ENCODE results near the gene HELB.
"Not testable (repeated sequence)": the region's sequence is repeated elsewhere in the genome, so short reads cannot be mapped to it uniquely, and the experiment has no call there.

HELB gene

DNA sequence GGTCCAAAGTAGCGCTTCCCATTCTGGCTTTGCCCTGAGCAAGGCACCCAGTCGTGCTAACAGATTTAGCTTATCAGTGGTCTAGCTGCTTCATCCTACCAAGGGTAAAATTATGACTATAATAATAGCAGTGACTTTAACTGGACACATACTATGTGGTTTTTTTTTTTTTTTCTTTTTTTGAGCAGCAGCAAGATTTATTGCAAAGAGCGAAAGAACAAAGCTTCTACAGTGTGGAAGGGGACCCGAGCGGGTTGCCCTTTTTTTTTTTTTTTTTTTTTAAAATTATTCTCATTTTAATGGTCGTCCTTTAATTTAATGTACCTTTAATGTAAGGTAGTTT, 505 bp downstream of the HELB start:
- no peak for DNase-seq (ENCODE audit: low read depth in 1 of 2, low spot score in 1 of 2)

DNA sequence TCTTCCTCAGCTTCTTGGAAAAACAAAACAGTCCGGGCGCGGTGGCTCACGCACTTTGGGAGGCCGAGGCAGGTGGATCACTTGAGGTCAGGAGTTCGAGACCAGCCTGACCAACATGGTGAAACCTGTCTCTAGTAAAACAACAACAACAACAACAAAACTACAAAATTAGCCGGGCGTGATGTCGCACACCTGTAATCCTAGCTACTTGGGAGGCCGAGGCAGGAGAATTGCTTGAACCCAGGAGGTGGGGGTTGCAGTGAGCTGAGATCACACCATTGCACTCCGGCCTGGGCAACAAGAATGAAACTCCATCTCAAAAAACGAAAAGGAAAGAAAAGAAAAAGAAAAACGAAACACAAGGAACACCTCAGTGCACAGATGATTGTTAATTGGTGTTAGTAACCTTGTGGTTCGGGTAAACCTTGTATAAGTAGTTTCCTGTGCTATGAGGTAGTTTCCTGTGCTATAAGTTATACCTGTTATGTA, 1.1 kb downstream of the HELB start:
- DNase-seq (ENCODE audit: low read depth in 1 of 2, low spot score in 1 of 2) = not testable (repeated sequence)

DNA sequence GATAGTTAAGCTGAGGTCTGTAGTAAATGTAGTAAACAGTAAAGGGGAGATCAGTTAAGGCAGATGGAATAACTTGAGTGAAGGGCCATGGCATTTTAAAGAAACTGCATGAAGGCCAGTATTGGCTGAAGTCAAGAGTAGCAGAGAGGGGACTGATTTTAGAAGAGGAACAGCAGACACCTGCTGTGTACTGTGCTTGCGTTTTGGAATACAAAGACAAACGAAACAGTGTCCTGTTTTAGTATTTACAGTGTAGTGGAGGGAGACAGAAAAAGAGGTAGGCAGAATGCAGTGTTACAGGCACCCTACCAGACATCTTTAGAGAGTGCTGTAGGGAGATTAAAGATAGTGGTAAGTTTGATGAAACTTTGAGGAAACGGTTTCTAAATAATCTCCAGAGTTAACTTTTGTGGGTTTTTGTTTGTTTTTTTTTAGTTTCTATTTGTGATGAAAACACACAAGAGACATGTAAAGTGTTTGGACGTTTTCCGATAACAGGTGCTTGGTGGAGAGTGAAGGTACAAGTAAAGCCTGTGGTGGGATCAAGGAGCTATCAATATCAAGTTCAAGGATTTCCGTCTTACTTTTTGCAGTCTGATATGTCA, 2.1 kb downstream of the HELB start:
- no peak for DNase-seq (ENCODE audit: low read depth in 1 of 2, low spot score in 1 of 2)

DNA sequence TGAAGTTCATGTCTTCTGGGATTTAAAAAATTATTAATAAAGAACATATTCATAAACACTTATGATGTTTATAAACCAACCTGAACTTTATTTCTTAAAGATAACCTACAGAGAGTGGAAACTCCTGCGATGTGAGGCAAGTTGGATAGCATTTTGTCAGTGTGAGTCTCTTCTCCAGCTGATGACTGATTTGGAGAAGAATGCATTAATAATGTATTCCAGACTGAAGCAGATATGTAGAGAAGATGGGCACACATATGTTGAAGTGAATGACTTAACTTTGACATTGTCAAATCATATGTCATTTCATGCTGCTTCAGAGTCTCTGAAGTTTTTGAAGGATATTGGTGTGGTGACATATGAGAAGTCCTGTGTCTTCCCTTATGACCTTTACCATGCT, 7.3 kb downstream of the HELB start:
- no peak for DNase-seq (ENCODE audit: low read depth in 1 of 2, low spot score in 1 of 2)

DNA sequence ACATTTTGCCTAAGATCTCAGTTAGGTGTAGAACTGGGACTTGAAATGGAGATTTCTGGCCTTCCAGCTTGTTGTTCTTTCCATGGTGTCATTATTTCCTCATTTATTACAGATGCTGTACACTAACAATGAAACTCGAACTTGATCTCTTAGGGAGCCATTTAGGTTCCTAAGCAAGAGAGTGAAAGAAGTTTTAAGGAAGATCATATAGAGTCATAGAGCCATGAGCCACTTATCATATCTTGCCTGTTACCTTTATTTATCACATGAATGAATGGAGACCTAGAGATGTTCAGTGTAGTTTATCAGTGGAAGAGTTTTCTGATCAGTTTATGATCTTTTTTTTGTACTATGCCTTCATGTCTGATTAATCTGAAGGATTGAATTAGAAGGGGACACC, 9.9 kb downstream of the HELB start:
- DNase-seq (ENCODE audit: low read depth in 1 of 2, low spot score in 1 of 2) = no peak

DNA sequence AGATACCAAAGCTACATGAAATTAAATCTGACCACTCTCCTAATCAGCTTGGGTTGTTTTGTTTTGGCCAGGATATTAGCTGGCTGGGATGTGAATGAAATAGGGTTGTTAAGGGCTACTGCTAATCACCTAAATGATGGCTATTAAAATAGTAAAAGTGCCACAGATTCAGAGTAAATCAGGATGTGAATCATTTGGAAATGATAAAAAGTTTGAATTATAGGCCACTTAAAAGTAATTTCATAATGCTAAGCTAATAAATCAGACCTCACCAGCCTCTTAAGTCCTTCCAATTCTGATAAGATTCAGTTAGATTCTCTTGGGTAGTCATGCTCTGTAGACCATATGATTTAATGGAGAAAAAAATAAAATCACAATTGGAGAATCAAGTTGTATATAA, 12.0 kb downstream of the HELB start:
- no peak for DNase-seq (ENCODE audit: low read depth in 1 of 2, low spot score in 1 of 2)

DNA sequence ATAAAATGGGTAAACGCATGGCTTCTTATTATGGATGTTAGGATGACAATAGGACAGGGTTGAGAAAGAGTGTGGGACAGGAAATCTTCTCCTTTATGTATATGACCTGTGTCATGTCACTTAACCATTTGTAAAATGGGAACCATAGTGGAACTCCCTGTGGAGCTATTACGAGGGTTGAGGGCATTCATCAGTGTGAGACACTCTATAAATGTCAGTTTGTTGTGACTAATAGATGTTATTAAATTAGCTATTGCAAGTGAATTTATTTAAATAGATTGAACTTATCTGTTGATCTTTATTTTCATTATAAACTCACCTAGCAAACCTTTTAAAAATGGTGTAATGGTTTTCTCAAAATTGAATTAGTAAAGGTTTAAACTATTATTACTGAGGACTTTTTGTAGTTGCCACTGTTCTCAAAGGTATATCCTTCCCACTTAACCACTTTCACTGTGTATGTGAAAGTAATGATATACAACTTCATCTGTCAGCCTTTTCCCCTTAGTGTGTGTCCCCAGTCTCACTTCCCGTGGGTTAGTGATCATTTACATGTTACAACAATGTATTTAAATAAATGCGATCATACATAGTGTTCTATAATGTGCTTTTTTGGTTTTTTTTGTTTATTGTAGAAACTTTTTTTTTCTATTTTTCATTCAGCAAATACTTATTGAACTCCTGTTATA, 17.1 kb downstream of the HELB start:
- DNase-seq (ENCODE audit: low read depth in 1 of 2, low spot score in 1 of 2) = no peak

DNA sequence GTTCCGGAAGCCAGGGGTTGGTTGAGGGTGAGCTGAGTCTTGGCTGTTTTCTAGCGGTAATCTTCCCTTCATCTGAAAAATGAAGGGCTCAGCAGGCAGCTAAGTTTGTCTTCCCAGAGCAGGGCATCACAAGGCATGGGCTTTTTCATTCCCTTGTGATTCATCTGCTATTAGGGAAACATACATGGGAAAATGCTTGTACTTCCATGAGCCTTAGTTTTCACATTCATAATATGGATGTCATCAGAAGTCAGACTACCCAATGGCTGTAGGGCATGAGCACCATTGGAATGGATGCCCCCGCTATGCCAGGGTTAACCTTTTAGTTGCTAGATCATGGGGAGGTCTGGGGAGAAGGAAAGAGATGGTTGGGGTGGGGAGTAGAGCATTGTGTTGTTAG, 18.7 kb downstream of the HELB start:
- DNase-seq (ENCODE audit: low read depth in 1 of 2, low spot score in 1 of 2) = no peak

DNA sequence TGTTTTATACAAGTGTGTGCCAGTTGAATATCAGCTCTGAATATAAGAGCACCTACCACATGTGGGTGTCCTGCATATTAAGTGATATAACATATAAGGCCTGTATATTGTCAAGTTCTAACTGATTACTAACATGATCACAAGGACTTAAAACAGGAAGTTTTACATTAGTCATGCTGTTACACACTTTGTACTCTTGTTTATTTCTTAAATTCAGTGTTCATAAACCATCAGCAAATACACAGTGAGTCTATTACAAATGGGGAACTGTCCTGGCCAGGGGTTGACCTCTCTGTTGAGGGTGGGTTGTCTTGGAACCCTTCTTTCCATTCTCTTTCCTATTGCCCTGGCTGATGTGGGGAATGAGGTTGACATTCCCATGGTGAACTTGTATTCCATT, 19.1 kb downstream of the HELB start:
- no peak for DNase-seq (ENCODE audit: low read depth in 1 of 2, low spot score in 1 of 2)

DNA sequence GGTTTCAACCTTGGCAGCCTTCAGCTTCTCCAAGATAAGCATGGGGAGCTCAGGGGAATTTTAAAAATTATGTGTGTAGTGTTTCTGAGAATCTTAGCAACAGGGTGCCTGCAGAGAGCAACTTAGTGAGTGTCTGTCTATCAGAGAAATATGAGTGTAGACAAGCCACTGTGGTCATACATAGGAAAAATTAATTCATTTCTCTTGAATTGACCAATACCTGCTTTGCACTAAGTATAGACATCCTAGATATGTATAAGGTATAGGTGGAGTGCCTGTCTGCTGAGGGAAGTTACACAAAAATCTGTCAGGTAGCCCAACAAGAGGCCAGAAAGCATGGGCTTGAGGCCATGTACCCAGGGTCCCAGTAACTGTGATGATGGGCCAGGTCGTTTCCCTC, 20.7 kb downstream of the HELB start:
- DNase-seq (ENCODE audit: low read depth in 1 of 2, low spot score in 1 of 2) = no peak

DNA sequence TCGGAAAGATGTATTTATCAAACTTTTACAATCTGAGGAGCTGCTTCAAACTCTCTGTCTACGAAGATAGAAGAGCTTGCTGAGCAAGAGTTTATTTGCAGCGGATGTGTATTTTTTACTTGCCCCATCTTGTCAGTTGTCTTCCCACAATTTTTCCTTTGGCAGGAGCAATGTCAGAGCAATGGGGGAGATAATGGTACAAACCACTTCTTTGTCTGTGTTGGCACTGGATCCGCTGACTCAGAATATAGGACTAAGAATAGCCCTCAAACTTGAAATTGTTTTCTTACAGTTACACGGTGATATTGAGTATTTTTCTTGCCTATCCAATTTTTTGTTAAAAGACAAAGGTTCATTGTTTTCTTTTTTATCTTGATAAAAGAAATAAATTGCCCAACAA, 27.6 kb downstream of the HELB start:
- no peak for DNase-seq (ENCODE audit: low read depth in 1 of 2, low spot score in 1 of 2)

DNA sequence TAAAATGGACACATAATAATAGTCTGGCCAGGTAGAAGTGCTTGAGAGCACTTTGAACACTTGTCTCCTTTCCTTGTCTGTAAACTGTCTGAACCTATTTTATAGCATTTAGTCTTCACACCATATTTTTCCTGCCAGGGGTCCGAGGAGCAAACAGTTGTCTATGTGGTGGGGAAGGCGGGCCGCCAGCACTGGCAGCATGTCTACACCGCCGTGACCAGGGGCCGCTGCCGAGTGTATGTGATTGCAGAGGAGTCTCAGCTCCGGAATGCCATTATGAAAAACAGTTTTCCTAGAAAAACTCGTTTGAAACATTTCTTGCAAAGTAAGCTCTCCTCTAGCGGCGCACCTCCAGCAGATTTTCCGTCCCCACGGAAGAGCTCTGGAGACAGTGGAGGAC, 28.7 kb downstream of the HELB start:
- DNase-seq (ENCODE audit: low read depth in 1 of 2, low spot score in 1 of 2) = no peak

DNA sequence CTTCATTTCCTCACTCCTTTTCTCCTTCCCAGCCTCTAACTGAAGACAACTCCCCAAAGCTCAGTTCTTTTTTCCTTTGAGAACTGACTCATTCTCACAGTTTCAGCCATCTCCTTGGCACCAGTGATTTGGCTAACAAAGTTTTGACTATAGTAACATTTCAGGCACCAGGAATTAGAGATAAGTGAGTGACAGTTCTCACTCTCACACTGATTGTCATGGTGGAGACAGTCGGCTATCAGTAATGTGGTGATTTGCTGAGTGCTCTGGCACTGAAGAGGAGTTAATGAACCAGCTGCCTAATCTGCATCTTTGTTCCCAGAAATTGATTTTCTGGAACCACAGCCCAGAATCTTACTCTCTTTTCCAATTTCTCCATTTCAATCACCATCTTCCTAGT, 29.5 kb downstream of the HELB start:
- DNase-seq (ENCODE audit: low read depth in 1 of 2, low spot score in 1 of 2) = no peak

DNA sequence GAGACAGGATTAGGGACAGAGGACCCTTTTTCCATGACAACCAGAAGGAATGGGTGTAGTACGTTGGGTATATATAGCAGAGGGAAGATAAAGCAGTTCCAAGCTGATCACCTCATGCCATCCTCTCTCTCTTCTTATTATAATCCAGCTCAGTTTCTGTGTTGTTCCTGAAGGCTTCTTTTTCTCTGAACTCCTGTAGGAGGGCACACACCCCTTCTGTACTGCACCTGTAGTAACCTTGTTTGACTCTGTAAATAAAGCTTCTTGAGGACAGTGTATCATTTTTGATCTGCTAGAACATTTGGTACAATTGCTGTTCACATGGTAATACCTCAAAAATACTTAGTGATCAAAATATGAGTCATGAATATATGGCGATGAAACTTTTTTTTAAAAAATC, 33.5 kb downstream of the HELB start:
- DNase-seq (ENCODE audit: low read depth in 1 of 2, low spot score in 1 of 2) = no peak

DNA sequence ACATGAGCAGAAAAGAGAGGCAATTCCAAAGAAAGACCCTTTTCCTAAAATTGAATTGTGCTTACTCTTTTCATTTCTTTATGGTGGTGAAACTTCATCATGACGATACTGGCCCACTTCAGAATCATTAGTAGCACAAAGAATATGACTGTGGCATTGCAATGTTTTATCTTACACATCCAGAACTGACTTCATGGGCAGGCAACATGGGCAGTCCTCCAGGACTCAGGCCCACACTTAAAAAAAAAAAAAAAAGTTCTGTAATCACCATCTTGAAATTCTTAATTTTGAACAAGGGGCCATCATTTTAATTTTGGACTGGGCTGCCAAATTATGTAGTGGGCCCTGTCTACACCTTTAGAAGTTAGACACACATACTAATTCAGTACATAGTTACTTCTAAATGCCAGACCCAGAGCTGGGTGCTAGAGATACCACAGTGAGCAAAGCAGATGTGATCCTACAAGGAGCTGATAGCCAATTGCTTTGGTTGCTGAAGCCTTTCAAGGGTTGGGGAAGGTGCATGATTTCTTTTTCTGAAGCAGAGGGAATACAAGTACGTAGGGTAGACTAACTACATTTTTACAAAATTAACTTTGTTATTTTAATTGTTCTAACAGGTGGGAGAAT, 35.2 kb downstream of the HELB start:
- DNase-seq (ENCODE audit: low read depth in 1 of 2, low spot score in 1 of 2) = no peak

DNA sequence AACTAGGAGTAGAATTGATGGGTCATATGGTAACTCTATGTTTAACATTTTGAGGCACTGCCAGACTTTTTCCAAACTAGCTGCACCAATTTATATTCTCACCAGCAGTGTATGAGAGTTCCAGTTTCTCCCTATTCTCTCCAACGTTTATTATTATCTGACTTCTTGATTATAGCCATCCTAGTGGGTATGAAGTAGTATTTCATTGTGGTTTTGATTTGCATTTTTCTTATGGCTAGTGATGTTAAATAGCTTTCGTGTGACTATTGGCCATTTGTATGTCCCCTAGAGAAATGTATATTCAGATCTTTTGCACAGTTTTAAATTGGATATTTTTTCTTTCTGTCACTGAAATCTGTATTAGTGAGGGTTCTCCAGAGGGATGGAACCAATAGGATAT, 37.8 kb downstream of the HELB start:
- no peak for DNase-seq (ENCODE audit: low read depth in 1 of 2, low spot score in 1 of 2)

DNA sequence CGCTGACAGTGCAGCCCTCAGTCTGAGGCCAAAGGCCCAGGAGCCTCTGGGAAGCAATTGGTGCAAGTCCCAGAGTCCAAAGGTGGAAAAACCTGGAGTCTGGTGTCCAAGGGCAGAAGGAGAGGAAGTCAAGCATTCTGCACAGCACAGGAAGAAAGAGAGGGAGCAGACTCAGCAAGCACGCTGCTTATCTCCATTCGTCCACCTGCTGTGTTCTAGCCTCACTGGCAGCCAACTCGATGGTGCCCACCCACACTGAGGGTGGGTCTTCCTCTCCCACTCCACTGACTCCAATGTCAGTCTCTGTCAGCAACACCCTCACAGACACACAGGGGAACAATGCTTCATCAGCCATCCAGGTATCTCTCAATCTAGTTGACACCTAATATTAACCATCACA, 38.8 kb downstream of the HELB start:
- DNase-seq (ENCODE audit: low read depth in 1 of 2, low spot score in 1 of 2) = no peak

DNA sequence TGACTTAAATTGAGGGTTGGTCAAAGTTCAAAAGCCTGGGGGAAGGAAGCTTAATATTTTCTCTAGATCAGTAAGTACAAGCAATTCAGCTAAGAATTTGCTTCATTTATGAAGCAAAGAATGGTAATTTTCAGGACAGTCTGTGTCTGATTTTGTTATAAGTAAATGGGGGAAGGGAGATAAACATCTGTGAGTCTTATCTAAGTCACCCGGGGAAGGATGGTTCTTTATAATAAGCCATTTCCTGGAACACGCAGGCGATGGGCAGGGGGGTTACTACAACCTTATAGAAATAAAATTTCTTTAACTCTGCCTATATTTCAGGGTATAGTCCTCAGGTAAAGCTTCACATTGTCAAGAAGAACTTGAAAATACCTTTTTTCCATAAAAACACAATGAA, 42.9 kb downstream of the HELB start:
- no peak for DNase-seq (ENCODE audit: low read depth in 1 of 2, low spot score in 1 of 2)

DNA sequence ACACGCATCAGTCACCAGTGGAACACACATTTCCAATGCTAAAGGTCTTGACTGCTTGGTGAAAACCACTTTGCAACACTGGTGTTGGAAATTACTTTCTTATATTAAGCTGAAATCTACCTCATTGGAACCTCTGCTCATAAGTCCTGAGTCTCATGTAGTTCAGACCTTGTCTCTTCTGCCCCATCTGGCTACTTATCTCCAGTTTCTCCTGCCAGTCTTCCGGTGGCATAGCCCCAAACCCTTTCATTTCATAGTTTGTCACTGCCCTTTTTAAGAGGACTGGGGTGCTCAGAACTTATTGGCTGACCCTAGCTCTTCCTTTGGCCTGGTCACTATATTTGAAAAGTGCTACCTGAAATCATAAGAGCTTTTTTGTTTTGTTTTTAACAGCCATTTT, 43.7 kb downstream of the HELB start:
- no peak for DNase-seq (ENCODE audit: low read depth in 1 of 2, low spot score in 1 of 2)

DNA sequence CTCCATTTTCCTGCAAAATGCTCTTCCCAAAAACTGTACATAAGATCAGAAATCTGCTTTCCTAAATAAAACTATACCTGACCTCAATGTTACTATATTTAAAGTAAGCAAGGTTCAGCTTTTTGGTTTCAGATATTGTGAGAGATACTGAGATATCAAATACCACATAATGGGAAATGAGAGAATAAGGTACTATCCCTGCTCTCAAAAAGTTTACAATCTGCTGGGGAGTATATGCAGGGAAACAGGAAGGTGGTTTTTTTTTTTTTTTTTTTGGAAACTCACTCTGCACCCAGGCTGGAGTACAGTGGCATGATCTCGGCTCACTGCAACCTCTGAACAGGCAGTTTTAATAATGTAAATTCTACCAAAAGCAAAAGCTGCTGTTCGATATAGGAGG, 49.0 kb downstream of the HELB start:
- DNase-seq (ENCODE audit: low read depth in 1 of 2, low spot score in 1 of 2) = no peak

DNA sequence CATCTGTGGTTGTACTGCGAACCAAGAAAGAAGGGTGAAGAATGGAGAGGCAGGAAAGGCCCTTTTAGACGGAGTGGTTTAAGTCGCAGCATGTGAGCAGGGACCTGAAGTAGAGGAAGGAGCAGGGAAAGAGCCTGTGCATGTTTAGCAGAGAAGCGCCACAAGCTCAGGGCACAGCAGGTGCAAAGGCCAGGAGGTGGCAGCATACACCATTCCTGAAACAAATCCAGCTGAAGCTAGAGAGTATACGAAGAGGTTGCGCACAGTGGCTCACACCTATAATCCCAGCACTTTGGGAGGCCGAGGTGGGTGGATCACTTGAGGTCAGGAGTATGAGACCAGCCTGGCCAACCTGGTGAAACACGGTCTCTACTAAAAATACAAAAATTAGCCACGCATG, 49.9 kb downstream of the HELB start:
- DNase-seq (ENCODE audit: low read depth in 1 of 2, low spot score in 1 of 2) = no peak

DNA sequence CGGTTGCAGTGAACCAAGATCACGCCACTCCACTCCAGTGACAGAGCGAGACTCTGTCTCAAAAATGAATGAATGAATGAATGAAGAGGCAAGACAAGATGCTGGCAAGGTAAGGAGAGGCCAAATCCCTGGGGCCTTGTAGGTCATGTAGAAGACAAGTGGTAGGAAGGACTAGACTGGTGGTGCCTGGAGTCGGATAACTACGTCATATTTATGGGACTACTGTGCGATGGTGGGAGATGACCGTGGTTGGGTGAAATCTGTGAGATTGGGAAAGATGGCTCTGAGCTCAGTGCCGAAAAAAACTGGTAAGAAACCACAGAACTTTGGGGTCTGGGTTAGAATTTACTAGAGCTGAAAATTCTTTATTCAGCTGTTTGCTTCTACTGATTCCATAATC, 50.6 kb downstream of the HELB start:
- DNase-seq (ENCODE audit: low read depth in 1 of 2, low spot score in 1 of 2) = no peak

DNA sequence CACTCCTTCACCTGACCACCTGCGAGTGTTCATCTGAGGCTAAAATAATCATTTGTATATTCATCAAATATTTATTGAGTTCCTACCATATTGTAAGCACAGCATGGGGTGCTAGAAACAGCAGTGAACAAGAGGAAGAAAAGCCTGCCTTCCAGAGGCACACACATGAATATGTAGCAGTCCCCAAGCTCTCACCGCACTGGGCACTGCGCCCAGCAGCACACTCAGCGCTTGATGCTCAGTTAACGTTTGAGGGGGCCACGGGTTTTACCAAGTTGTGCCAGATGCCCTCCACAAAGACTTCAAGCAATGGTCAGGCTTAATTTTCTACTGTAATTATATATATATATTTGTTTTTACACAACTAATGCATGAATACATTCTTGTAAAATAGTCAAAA, 52.0 kb downstream of the HELB start:
- no peak for DNase-seq (ENCODE audit: low read depth in 1 of 2, low spot score in 1 of 2)
